Neural cell (in vitro differentiated cells): ENCODE results near the gene GNA12. TPM values are rescaled to one million over a fixed set of nuclear protein-coding genes. Genes with fewer than 3 reads are reported as not detected.
"Not testable (repeated sequence)": the region's sequence is repeated elsewhere in the genome, so short reads cannot be mapped to it uniquely, and the experiment has no call there.

Source experiments
- H2AFZ ChIP-seq: fragments of 200-600, 300-800 bp; sonication (generic), shearing (Covaris generic); 2 replicates; pipeline ENCODE4 v1.6.0; 2014; ENCODE audit warnings: low read depth, mild to moderate bottlenecking, antibody characterized with exemption, low read length, moderate library complexity
- H3F3A ChIP-seq: fragments of 200-600 bp; shearing (Covaris generic); 2 replicates; pipeline ENCODE4 v1.6.1; 2016; ENCODE audit warnings: mild to moderate bottlenecking, moderate library complexity, mixed read lengths, antibody characterized with exemption, low read length; ENCODE audit not compliant: insufficient read depth, poor library complexity, severe bottlenecking
- H3K27ac ChIP-seq: fragments of 200-600, 300-800 bp; sonication (generic), shearing (Covaris generic); 2 replicates; pipeline ENCODE4 v1.5.1; 2014; ENCODE audit warnings: mild to moderate bottlenecking, low read length, moderate library complexity
- H3K27me3 ChIP-seq: fragments of 300-800, 200-600 bp; sonication (generic), shearing (Covaris generic); 2 replicates; pipeline ENCODE4 v1.6.0; 2014; ENCODE audit warnings: mild to moderate bottlenecking, low read depth, low read length, moderate library complexity; ENCODE audit not compliant: insufficient read depth
- H3K36me3 ChIP-seq: fragments of 300-800, 200-600 bp; sonication (generic), shearing (Covaris generic); 2 replicates; pipeline ENCODE4 v1.5.1; 2014; ENCODE audit warnings: mild to moderate bottlenecking, antibody characterized with exemption, low read length, moderate library complexity; ENCODE audit not compliant: insufficient read depth
- H3K4me2 ChIP-seq: fragments of 300-800, 200-600 bp; sonication (generic), shearing (Covaris generic); 2 replicates; pipeline ENCODE4 v1.6.0; 2014; ENCODE audit warnings: mild to moderate bottlenecking, low read length
- H3K4me3 ChIP-seq: fragments of 300-800, 200-600 bp; sonication (generic), shearing (Covaris generic); 2 replicates; pipeline ENCODE4 v1.5.1; 2014; ENCODE audit warnings: mild to moderate bottlenecking, low read length, moderate library complexity
- H3K79me2 ChIP-seq: fragments of 200-600 bp; shearing (Covaris generic); replicated peaks from 2 replicates; pipeline ENCODE4 v1.6.0; 2014; ENCODE audit warnings: mild to moderate bottlenecking, low read length, moderate library complexity; ENCODE audit not compliant: insufficient read depth
- H3K9ac ChIP-seq: fragments of 300-800, 200-600 bp; sonication (generic), shearing (Covaris generic); 2 replicates; pipeline ENCODE4 v1.6.1; 2016; ENCODE audit warnings: mild to moderate bottlenecking, low read length, mixed read lengths
- H3K9me2 ChIP-seq: fragments of 200-600 bp; shearing (Covaris generic); 2 replicates; pipeline ENCODE4 v1.6.1; 2016; ENCODE audit warnings: mild to moderate bottlenecking, low read length, mixed read lengths; ENCODE audit not compliant: insufficient read depth
- H3K9me3 ChIP-seq: fragments of 200-600, 300-800 bp; sonication (generic), shearing (Covaris generic); 2 replicates; pipeline ENCODE4 v1.6.1; 2016; ENCODE audit warnings: mild to moderate bottlenecking, mixed run types, low read length, moderate library complexity, mixed read lengths
- H4K20me1 ChIP-seq: fragments of 200-600 bp; shearing (Covaris generic); 2 replicates; pipeline ENCODE4 v1.6.1; 2016; ENCODE audit warnings: mild to moderate bottlenecking, mixed run types; ENCODE audit not compliant: insufficient read depth
- EP300 ChIP-seq: fragments of 450-650 bp; conservative IDR thresholded peaks from 2 replicates; pipeline ENCODE4 v1.6.1; 2014; ENCODE audit warnings: antibody characterized with exemption, mild to moderate bottlenecking, moderate library complexity; ENCODE audit not compliant: poor library complexity, severe bottlenecking
- EZH2 ChIP-seq: fragments of 200-600, 300-800 bp; shearing (Covaris generic), sonication (generic); IDR thresholded peaks from 2 replicates; pipeline ENCODE4 v1.6.1; 2014; ENCODE audit warnings: antibody characterized with exemption, low read length, borderline replicate concordance, mild to moderate bottlenecking; ENCODE audit not compliant: insufficient read depth, poor library complexity, severe bottlenecking
- MXI1 ChIP-seq: fragments of 450-650 bp; conservative IDR thresholded peaks from 2 replicates; pipeline ENCODE4 v1.6.1; 2014; ENCODE audit warnings: antibody characterized with exemption, mild to moderate bottlenecking; ENCODE audit not compliant: poor library complexity, severe bottlenecking
- POLR2AphosphoS5 ChIP-seq: IDR thresholded peaks from 2 replicates; pipeline ENCODE4 v1.6.1; 2012
- RAD21 ChIP-seq: fragments of 450-650 bp; conservative IDR thresholded peaks from 2 replicates; pipeline ENCODE4 v1.6.1; 2014; ENCODE audit warnings: antibody characterized with exemption, mild to moderate bottlenecking, moderate library complexity
- REST ChIP-seq: IDR thresholded peaks from 2 replicates; pipeline ENCODE4 v1.6.1; 2012; ENCODE audit warnings: borderline replicate concordance
- SMC3 ChIP-seq: fragments of 450-650 bp; conservative IDR thresholded peaks from 2 replicates; pipeline ENCODE4 v1.6.1; 2014; ENCODE audit warnings: antibody characterized with exemption, mild to moderate bottlenecking, moderate library complexity; ENCODE audit not compliant: poor library complexity
- TAF1 ChIP-seq: IDR thresholded peaks from 2 replicates; pipeline ENCODE4 v1.6.1; 2012; ENCODE audit warnings: low read depth
- polyA plus RNA-seq: library from polyadenylated mRNA; depleted of rRNA; stranded (reverse); fragments of >200 nt; gene quantifications from 2 replicates; pipeline ENCODE4 v1.2.3, GENCODE V29; 2014
- TF ChIP-seq, protein P1 (sequence below): fragments of 450-650 bp; IDR thresholded peaks from 2 replicates; pipeline ENCODE4 v1.5.1; 2014; ENCODE audit warnings: antibody characterized with exemption, mild to moderate bottlenecking, moderate library complexity; ENCODE audit not compliant: poor library complexity, severe bottlenecking

The GNA12 gene
- polyA plus RNA-seq, 1 donor from 2014 or later: 15.5 TPM

GRCh38 chr7:2737771-2738540 lies 106.2 kb downstream of the GNA12 start:
- no peak overlapping the region for H3K27ac ChIP-seq
- no peaks in the 10 kb centered on the region for H3K79me2 ChIP-seq

GRCh38 chr7:2737005-2737743 lies 106.9 kb downstream of the GNA12 start:
- H3K9me2 ChIP-seq, H2AFZ ChIP-seq, H3K27me3 ChIP-seq, H3K4me3 ChIP-seq, H4K20me1 ChIP-seq, H3K27ac ChIP-seq, H3K4me2 ChIP-seq, H3F3A ChIP-seq, H3K36me3 ChIP-seq, H3K9ac ChIP-seq, H3K79me2 ChIP-seq, H3K9me3 ChIP-seq: not testable (repeated sequence)

More at GRCh38 chr7:2737771-2738540, 106.2 kb downstream of the GNA12 start:
- Histone ChIP-seq H3K27me3 (no peaks in the 10 kb centered on the region), H3K36me3 (no peaks in the 10 kb centered on the region), H3K9me2 (no peaks in the 10 kb centered on the region), H3K4me3 (no peak overlapping the region), H3F3A (no peaks in the 10 kb centered on the region), H2AFZ (no peak overlapping the region), H3K4me2 (no peak overlapping the region), H3K9me3 (no peaks in the 10 kb centered on the region), H3K9ac (no peak overlapping the region), H4K20me1 (no peaks in the 10 kb centered on the region)
- TF ChIP-seq POLR2AphosphoS5 (no peak), TAF1 (no peak), SMC3 (no peak), REST (no peak), RAD21 (no peak), MXI1 (no peak), EP300 (no peak), EZH2 (no peak)
- TF ChIP-seq, protein P1, sequence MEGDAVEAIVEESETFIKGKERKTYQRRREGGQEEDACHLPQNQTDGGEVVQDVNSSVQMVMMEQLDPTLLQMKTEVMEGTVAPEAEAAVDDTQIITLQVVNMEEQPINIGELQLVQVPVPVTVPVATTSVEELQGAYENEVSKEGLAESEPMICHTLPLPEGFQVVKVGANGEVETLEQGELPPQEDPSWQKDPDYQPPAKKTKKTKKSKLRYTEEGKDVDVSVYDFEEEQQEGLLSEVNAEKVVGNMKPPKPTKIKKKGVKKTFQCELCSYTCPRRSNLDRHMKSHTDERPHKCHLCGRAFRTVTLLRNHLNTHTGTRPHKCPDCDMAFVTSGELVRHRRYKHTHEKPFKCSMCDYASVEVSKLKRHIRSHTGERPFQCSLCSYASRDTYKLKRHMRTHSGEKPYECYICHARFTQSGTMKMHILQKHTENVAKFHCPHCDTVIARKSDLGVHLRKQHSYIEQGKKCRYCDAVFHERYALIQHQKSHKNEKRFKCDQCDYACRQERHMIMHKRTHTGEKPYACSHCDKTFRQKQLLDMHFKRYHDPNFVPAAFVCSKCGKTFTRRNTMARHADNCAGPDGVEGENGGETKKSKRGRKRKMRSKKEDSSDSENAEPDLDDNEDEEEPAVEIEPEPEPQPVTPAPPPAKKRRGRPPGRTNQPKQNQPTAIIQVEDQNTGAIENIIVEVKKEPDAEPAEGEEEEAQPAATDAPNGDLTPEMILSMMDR: no peak
